Type B pancreatic cell (in vitro differentiated cells): Measurements from ENCODE around the gene PTPRS. TPM values are rescaled to one million over a fixed set of nuclear protein-coding genes. Genes with fewer than 3 reads are reported as not detected.

Experiments used
- DNase-seq: peaks from one replicate; pipeline ENCODE4 v3.0.0; 2021; ENCODE audit warnings: mixed read lengths; ENCODE audit not compliant: unreplicated experiment; ENCODE audit errors: extremely low spot score
- H3K27ac Mint-ChIP-seq: 2 replicates; pipeline ENCODE4 v1.8.0; 2021; ENCODE audit warnings: mild to moderate bottlenecking, mixed read lengths
- H3K27me3 Mint-ChIP-seq: 2 replicates; pipeline ENCODE4 v1.8.0; 2021; ENCODE audit warnings: mixed read lengths
- H3K36me3 Mint-ChIP-seq: 2 replicates; pipeline ENCODE4 v1.8.0; 2021; ENCODE audit warnings: mixed read lengths
- H3K4me1 Mint-ChIP-seq: one replicate; pipeline ENCODE4 v1.8.0; 2021; ENCODE audit warnings: mixed read lengths; ENCODE audit not compliant: unreplicated experiment
- H3K4me3 Mint-ChIP-seq: 2 replicates; pipeline ENCODE4 v1.8.0; 2021; ENCODE audit warnings: mild to moderate bottlenecking, mixed read lengths
- H3K9me3 Mint-ChIP-seq: 2 replicates; pipeline ENCODE4 v1.8.0; 2021; ENCODE audit warnings: mixed read lengths
- total RNA-seq: library from RNA; stranded (reverse); gene quantifications from 2 replicates; pipeline ENCODE4 v1.2.1, GENCODE V29; 2021; ENCODE audit warnings: low replicate concordance
- TF ChIP-seq, protein P1 (sequence below): fragments of 200-600 bp; sonication (generic); conservative IDR thresholded peaks from 2 replicates; pipeline ENCODE4 v1.5.0; 2021; ENCODE audit warnings: antibody characterized with exemption, mild to moderate bottlenecking

The PTPRS gene
- total RNA-seq, 1 donor from 2014 or later = 234 TPM

DNA sequence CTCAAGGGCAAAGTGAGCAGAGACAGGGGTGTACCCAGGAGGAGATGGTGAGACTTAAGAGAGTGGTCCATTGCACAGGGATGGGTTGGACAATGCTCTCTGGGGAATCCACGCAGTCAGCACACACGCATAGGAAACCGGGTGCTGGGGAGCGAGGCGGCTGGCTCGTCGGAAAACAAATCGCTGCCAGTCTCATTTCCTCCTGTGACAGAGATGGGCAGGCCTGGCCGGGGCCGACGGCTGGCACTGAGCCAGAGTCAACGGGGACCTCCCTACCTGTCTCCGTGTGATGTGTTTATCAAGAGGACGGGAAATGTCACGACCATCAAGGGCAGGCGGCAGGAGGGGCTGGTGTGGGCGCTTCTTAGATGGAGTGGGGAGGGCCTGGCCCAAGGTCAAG lies 27.3 kb downstream of the PTPRS start:
- TF ChIP-seq, protein P1, sequence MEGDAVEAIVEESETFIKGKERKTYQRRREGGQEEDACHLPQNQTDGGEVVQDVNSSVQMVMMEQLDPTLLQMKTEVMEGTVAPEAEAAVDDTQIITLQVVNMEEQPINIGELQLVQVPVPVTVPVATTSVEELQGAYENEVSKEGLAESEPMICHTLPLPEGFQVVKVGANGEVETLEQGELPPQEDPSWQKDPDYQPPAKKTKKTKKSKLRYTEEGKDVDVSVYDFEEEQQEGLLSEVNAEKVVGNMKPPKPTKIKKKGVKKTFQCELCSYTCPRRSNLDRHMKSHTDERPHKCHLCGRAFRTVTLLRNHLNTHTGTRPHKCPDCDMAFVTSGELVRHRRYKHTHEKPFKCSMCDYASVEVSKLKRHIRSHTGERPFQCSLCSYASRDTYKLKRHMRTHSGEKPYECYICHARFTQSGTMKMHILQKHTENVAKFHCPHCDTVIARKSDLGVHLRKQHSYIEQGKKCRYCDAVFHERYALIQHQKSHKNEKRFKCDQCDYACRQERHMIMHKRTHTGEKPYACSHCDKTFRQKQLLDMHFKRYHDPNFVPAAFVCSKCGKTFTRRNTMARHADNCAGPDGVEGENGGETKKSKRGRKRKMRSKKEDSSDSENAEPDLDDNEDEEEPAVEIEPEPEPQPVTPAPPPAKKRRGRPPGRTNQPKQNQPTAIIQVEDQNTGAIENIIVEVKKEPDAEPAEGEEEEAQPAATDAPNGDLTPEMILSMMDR = no peak
- H3K4me3 Mint-ChIP-seq = no peak overlapping the region
- H3K9me3 Mint-ChIP-seq = no peaks in the 10 kb centered on the region
- H3K27ac Mint-ChIP-seq = no peak overlapping the region
- H3K4me1 Mint-ChIP-seq = peaks cover 5% of the 10 kb centered on the region
- H3K36me3 Mint-ChIP-seq = no peaks in the 10 kb centered on the region
- no peak for DNase-seq
- no peaks in the 10 kb centered on the region for H3K27me3 Mint-ChIP-seq

DNA sequence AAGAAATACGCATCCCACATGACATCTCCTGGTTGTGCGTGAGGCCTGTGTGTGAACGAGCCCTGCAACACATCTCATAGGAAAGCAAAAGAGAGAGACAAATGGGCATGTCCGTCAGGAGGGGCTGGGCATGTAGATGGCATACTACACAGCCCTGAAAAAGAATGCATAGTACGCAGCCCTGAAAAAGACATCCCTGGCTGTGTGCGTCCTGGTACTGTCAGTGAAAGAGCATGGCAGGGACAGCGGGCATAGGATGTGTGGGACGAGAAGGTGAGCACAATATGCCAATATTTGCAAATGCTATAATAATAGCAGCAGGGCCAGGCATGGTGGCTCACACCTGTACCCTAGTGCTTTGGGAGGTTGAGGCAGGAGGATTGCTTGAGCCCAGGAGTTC lies 28.6 kb downstream of the PTPRS start:
- H3K27me3 Mint-ChIP-seq = no peaks in the 10 kb centered on the region
- no peaks in the 10 kb centered on the region for H3K9me3 Mint-ChIP-seq
- TF ChIP-seq, protein P1 = no peak
- H3K4me1 Mint-ChIP-seq = peaks cover 7% of the 10 kb centered on the region
- peaks cover 4% of the 10 kb centered on the region for H3K36me3 Mint-ChIP-seq
- no peak for DNase-seq
- H3K4me3 Mint-ChIP-seq = no peak overlapping the region
- no peak overlapping the region for H3K27ac Mint-ChIP-seq

DNA sequence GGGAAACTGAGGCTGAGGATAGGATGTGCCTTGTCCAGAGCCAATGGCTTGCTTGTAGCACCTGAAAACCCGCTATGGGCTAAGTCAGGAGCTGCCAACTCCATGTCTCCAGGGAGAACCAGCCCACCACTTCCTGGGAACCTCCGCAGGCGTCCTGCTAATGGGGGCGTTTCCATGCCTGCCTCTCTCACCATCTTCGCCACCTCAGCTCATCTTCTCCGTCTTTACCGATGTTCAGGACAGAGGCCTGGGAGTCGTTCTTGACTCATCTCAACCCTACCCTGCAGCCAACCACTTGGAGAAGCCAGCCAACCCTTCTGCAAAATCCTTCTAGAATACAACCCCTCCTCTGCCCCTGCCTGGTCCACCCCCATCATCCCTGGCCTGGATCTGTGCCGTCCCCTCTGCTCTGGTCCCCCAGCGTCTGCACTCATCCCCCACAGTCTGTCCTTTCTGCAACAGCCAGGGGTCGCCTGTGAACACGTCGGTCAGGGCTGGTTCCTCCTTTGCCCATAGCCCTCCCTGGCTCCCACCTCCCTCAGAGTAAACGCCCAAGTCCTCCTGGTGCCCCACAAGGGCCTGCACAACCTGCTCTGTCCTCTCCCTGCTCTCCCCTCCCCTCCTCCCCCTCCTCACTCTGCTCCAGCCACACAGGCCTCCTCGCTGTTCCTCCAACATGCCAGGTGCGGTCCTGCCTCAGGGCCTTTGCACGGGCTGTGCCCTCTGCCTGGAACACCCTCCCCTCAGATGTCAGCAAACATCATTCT lies 31.0 kb downstream of the PTPRS start:
- no peak for DNase-seq
- no peak overlapping the region for H3K27ac Mint-ChIP-seq
- H3K4me3 Mint-ChIP-seq = no peak overlapping the region
- TF ChIP-seq, protein P1 = no peak
- H3K27me3 Mint-ChIP-seq = no peaks in the 10 kb centered on the region
- H3K4me1 Mint-ChIP-seq = peaks cover 12% of the 10 kb centered on the region
- no peaks in the 10 kb centered on the region for H3K9me3 Mint-ChIP-seq
- H3K36me3 Mint-ChIP-seq = peaks cover 4% of the 10 kb centered on the region

DNA sequence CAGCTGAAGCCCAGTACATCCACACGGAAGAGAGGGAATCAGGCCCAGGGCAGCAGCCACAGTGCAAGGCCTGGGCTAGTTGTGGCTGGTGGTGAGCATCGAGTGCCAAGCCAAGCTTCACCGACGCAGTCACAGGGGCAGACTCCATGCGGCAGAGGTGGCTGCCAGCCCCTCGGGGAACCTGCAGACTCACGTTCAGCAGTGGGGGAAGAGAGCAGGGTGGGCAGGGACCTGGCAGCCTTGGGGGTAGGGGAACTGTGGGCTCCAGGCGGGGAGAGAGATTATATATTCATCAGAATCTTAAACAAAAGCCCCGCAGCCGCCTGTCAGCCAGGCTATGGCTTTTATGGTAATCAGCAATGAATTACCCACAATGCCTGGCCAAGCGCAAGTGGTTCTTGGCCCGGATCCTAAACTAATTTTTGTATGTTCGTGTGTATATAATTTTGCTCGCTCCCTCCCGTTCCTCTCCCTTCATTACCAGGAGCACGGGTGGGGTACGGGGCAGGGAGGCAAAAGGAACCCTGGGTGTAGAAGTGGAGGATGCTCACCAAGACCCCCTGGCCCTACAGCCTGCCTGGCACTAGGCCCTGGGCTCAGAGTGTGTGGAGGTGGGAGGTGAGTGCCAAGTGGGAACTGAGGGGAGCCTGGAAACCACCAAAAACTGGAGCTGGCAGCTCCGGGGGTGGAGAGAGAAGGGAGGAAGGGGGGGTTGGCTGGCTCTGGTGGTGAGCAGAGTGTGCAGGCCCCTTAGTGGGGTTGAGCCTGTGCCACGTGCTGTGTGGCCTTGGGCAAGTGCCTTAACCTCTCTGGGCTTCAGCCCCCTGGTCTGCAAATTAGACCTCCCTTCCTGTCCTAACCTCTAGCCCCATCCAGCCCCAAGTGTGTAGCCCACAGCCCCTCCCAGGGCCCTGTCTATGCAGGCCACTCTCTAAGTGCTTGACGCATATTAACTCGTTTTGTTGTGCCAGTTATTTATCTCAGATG lies 31.9 kb downstream of the PTPRS start:
- H3K9me3 Mint-ChIP-seq = no peaks in the 10 kb centered on the region
- H3K27me3 Mint-ChIP-seq = no peaks in the 10 kb centered on the region
- no peak overlapping the region for H3K4me3 Mint-ChIP-seq
- TF ChIP-seq, protein P1 = no peak
- no peak overlapping the region for H3K27ac Mint-ChIP-seq
- peaks cover 12% of the 10 kb centered on the region for H3K4me1 Mint-ChIP-seq
- peaks cover 4% of the 10 kb centered on the region for H3K36me3 Mint-ChIP-seq
- no peak for DNase-seq

DNA sequence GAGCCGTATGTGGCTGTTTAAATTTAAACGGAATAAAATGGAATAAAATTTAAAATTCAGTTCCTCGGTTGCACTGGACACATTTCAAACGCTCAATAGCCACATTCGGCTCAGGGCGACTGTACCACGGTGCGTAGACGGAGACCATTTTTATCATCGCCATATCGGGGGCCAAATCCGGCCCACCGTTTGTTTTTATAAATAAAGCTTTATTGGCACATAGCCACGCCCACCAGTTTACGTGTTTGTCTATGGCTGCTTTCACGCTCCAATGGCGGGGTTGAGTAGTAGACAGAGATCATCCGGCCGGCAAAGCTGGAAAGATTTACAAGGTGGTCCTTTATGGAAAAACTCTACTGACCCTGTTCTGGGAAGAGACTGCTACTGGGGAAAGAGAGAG lies 33.0 kb downstream of the PTPRS start:
- Mint-ChIP-seq H3K4me3 (no peak overlapping the region), H3K27me3 (no peaks in the 10 kb centered on the region), H3K27ac (no peak overlapping the region), H3K9me3 (no peaks in the 10 kb centered on the region), H3K4me1 (peaks cover 9% of the 10 kb centered on the region), H3K36me3 (peaks cover 4% of the 10 kb centered on the region)
- TF ChIP-seq, protein P1 = no peak
- no peak for DNase-seq
